Measurements from ENCODE around the gene EXOC4. TPM values are rescaled to one million over a fixed set of nuclear protein-coding genes. Genes with fewer than 3 reads are reported as not detected.

Gene EXOC4

GRCh38 chr7:134108802-134109201, 855.9 kb downstream of the EXOC4 start:
- Histone ChIP-seq H3K9ac (ENCODE audit: low read length) (no peak overlapping the region), H3K79me2 (ENCODE audit: control insufficient read depth, insufficient read depth, low read length) (no peaks in the 10 kb centered on the region), H3K4me1 (ENCODE audit: control insufficient read depth, low read depth, low read length) (no peaks in the 10 kb centered on the region), H2AK5ac (ENCODE audit: low read length) (no peak overlapping the region), H2BK15ac (replicated peaks; ENCODE audit: low read depth) (no peak overlapping the region), H2BK120ac (ENCODE audit: low read depth, low read length) (no peak overlapping the region), H3K56ac (ENCODE audit: low read length) (no peak overlapping the region), H3K4ac (ENCODE audit: low read depth, low read length) (no peak overlapping the region), H3K4me3 (ENCODE audit: low read length) (no peak overlapping the region), H3K23ac (ENCODE audit: low read length) (no peak overlapping the region), H3K36me3 (ENCODE audit: control insufficient read depth, insufficient read depth, low read length) (no peaks in the 10 kb centered on the region), H4K5ac (ENCODE audit: low read length) (no peak overlapping the region), H3K27me3 (ENCODE audit: insufficient read depth, low read length, poor library complexity) (no peaks in the 10 kb centered on the region), H3K27ac (ENCODE audit: low read depth, low read length) (no peak overlapping the region), H2BK5ac (ENCODE audit: low read length) (no peak overlapping the region), H3K4me2 (ENCODE audit: low read length) (no peak overlapping the region), H4K8ac (ENCODE audit: low read depth, low read length) (no peak overlapping the region), H3K79me1 (ENCODE audit: low read length) (no peaks in the 10 kb centered on the region), H3K18ac (ENCODE audit: low read length) (no peak overlapping the region)
- WGBS (ENCODE audit: extremely low coverage, insufficient coverage, low lambda C conversion rate), result no CpG with 5 or more reads among the region's 2 CpGs
- DNase-seq, result no peak

- H2BK120ac ChIP-seq (ENCODE audit: low read depth, low read length), result no peak overlapping the region
- no peaks in the 10 kb centered on the region for H3K27me3 ChIP-seq (ENCODE audit: insufficient read depth, low read length, poor library complexity)
These were observed 860.8 kb downstream of the EXOC4 start for GRCh38 chr7:134113655-134114054.

DNA sequence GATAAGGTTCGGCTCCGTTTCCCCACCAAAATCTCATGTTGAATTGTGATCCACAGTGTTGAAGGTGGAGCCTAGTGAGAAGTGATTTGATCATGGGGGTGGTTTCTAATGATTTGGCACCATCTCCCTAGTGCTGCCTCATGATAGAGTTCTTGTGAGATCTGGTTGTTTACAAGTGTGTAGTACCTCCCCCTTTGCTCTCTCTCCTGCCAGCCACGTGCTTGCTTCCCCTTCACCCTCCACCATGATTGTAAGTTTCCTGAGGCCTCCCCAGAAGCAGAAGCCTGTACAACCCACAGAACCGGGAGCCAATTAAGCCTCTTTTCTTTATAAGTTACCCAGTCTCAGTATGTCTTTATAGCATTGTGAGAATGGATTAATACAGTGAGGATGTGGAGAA, 862.1 kb downstream of the EXOC4 start:
- H3K27ac ChIP-seq (ENCODE audit: low read depth, low read length), result no peak overlapping the region

More at GRCh38 chr7:134113655-134114054, 860.8 kb downstream of the EXOC4 start:
- Histone ChIP-seq H3K56ac (ENCODE audit: low read length) (no peak overlapping the region), H3K18ac (ENCODE audit: low read length) (no peak overlapping the region), H3K4me2 (ENCODE audit: low read length) (no peak overlapping the region), H4K5ac (ENCODE audit: low read length) (no peak overlapping the region), H3K9ac (ENCODE audit: low read length) (no peak overlapping the region), H2AK5ac (ENCODE audit: low read length) (no peak overlapping the region), H3K79me1 (ENCODE audit: low read length) (no peaks in the 10 kb centered on the region), H4K8ac (ENCODE audit: low read depth, low read length) (no peak overlapping the region), H2BK15ac (replicated peaks; ENCODE audit: low read depth) (no peak overlapping the region), H2BK5ac (ENCODE audit: low read length) (no peak overlapping the region), H3K36me3 (ENCODE audit: control insufficient read depth, insufficient read depth, low read length) (no peaks in the 10 kb centered on the region), H3K4me3 (ENCODE audit: low read length) (no peak overlapping the region), H3K79me2 (ENCODE audit: control insufficient read depth, insufficient read depth, low read length) (no peaks in the 10 kb centered on the region), H3K27ac (ENCODE audit: low read depth, low read length) (no peak overlapping the region), H3K23ac (ENCODE audit: low read length) (no peak overlapping the region), H3K4me1 (ENCODE audit: control insufficient read depth, low read depth, low read length) (no peaks in the 10 kb centered on the region), H3K4ac (ENCODE audit: low read depth, low read length) (no peak overlapping the region)
- DNase-seq, result no peak

More for the DNA sequence above, 862.1 kb downstream of the EXOC4 start:
- H3K18ac ChIP-seq (ENCODE audit: low read length), result no peak overlapping the region
- H3K23ac ChIP-seq (ENCODE audit: low read length), result no peak overlapping the region
- H2BK15ac ChIP-seq (replicated peaks; ENCODE audit: low read depth), result no peak overlapping the region
- H3K79me1 ChIP-seq (ENCODE audit: low read length), result no peaks in the 10 kb centered on the region
- no peaks in the 10 kb centered on the region for H3K36me3 ChIP-seq (ENCODE audit: control insufficient read depth, insufficient read depth, low read length)
- no peak overlapping the region for H2BK120ac ChIP-seq (ENCODE audit: low read depth, low read length)
- no peak overlapping the region for H3K4me2 ChIP-seq (ENCODE audit: low read length)
- no peak overlapping the region for H3K9ac ChIP-seq (ENCODE audit: low read length)
- no peak overlapping the region for H2AK5ac ChIP-seq (ENCODE audit: low read length)
- H4K8ac ChIP-seq (ENCODE audit: low read depth, low read length), result no peak overlapping the region
- no CpG with 5 or more reads among the region's 4 CpGs for WGBS (ENCODE audit: extremely low coverage, insufficient coverage, low lambda C conversion rate)
- H3K4me3 ChIP-seq (ENCODE audit: low read length), result no peak overlapping the region
- no peak for DNase-seq
- H3K79me2 ChIP-seq (ENCODE audit: control insufficient read depth, insufficient read depth, low read length), result no peaks in the 10 kb centered on the region
- H3K56ac ChIP-seq (ENCODE audit: low read length), result no peak overlapping the region
- H3K27me3 ChIP-seq (ENCODE audit: insufficient read depth, low read length, poor library complexity), result no peaks in the 10 kb centered on the region
- no peak overlapping the region for H2BK5ac ChIP-seq (ENCODE audit: low read length)
- H3K4me1 ChIP-seq (ENCODE audit: control insufficient read depth, low read depth, low read length), result no peaks in the 10 kb centered on the region
- no peak overlapping the region for H4K5ac ChIP-seq (ENCODE audit: low read length)
- no peak overlapping the region for H3K4ac ChIP-seq (ENCODE audit: low read depth, low read length)

Small RNAs within 50 kb of the gene (small RNA-seq; reads per million reads assigned to genes)
- not detected for gene MIR6133 (ENCODE audit: insufficient read depth)
